GM19468 (cell line): ENCODE results near the gene KYNU.
A peak's percentile ranks its signal among the peaks of the same experiment; 100 is the strongest.
"Not testable (repeated sequence)": the region's sequence is repeated elsewhere in the genome, so short reads cannot be mapped to it uniquely, and the experiment has no call there.

ENCODE experiments used
- ATAC-seq: cut with Tn5 transposase; IDR thresholded peaks from one replicate; pipeline ENCODE4 v1.9.1; 2021; ENCODE audit warnings: mild to moderate bottlenecking, moderate library complexity, moderate number of reproducible peaks; ENCODE audit not compliant: unreplicated experiment; ENCODE audit errors: extremely low read depth

KYNU gene

GRCh38 chr2:142903726-142904125 is 26.3 kb downstream of the KYNU start:
- not testable (repeated sequence) for ATAC-seq

DNA sequence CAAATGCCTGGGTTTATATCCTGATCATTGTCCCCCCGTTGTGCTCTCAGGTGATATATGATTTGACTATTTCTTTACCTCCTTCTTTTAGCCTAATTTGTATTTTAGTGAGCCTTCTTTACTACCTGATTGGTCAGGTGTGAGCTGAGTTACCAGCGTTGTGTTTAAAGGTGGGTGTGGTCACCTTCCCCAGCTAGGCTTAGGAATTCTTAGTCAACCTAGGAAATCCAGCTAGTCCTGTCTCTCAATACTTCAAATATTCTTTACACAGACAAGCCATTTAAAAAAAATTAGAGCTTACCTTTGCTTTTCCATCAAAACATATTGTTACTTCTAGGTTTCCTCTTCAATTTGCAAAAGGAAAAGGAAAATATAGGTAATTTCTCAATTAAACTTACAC is 30.2 kb downstream of the KYNU start:
- ATAC-seq: no peak

DNA sequence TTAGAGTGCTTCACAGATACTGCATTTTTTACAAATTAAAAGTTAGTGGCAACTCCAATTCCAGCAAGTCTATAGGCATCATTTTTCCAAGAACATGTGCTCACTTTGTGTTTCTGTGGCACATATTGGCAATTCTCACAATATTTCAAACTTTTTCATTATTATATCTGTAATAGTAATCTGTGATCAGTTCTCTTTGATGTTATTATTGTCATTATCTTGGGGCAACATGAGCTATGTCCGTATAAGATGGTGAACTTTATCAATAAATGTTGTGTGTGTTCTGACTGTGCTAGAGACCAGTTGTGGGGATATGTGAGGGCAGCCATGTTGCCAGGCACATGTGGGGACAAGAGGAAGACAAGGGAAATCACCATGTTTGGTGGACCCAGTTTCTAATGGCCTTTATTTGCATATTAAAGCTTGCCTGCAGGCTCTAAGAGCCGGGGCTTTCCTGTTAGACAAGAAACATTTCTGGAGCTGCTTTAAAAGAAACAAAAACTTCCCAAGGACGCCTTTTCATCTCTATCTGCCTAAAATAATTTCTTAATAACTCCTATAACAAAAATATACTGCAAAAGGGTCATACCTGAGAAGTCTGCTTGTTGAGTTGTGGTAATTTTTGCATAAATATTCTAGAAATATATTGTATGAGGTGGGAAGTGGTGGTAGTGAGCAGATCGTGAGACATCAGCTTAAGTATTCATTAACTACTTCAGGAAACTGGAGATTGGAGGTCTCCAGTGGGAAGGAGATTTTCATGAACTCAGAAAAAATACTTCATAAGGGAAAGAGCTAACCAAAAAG is 37.2 kb downstream of the KYNU start:
- ATAC-seq: peak; percentile 99

DNA sequence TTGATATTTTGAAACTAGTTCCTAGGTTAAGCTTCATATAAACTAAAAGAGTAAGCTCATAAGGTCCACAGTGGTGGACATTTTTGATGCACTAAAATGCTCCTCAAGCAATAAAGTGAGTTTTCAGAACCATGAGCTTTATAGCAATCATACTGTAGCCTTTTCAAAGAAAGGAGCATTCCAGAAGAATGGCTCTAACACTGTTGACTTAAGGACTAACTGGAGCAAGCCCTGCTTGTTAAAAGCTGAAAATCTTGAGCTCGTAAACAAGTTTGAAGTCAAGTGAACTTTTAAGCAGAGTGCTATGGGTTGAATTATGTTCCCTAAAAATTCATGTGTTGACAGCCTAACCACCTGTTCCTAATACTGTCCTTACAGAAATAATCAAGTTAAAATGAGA is 38.0 kb downstream of the KYNU start:
- ATAC-seq: no peak

DNA sequence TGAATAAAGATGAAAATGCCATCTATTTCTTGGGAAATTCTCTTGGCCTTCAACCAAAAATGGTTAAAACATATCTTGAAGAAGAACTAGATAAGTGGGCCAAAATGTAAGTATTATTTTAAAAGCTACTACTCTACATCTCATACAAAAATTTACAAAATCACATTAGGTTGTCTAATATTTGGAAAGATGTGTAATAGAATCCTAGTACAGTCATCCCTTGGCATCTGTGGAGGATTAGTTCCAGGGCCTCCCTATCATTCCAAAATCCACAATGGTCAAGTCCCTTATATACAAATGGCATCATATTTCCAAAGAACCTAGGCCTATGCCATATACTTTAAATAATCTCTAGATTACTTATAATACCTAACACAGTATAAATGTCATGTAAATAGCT is 41.2 kb downstream of the KYNU start:
- no peak for ATAC-seq

GRCh38 chr2:142920571-142920970 is 43.1 kb downstream of the KYNU start:
- ATAC-seq: no peak

GRCh38 chr2:142926445-142926844 is 49.0 kb downstream of the KYNU start:
- ATAC-seq: no peak

DNA sequence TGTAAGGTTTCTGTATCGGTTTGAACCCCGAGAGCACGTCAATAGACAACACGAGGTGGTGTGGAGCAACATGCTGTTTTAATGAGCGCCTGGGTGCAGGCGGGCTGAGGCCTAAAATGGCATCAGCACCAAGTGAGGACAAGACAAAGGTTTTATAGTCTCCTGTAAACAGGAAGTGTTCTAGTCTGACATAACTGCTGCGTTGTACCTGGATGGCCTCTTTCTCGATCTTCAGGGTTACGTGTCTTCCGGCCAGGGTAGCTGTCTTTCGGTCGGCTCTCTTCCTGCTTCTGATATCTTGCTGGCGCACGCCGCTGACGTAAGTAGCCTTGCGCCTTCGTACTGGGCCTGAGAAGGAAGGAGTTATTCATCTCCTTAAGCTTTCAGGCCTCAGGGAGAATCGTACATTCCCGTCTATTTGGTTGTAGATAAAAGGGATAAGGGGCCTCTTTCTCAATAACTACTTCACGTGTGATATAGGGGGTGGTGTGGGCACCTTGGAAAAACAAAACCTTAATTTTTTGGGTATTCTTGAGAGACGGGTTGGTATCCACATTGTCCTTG is 53.5 kb downstream of the KYNU start:
- ATAC-seq: no peak

- ATAC-seq: no peak
Measured at GRCh38 chr2:142933916-142934315, 56.5 kb downstream of the KYNU start.

DNA sequence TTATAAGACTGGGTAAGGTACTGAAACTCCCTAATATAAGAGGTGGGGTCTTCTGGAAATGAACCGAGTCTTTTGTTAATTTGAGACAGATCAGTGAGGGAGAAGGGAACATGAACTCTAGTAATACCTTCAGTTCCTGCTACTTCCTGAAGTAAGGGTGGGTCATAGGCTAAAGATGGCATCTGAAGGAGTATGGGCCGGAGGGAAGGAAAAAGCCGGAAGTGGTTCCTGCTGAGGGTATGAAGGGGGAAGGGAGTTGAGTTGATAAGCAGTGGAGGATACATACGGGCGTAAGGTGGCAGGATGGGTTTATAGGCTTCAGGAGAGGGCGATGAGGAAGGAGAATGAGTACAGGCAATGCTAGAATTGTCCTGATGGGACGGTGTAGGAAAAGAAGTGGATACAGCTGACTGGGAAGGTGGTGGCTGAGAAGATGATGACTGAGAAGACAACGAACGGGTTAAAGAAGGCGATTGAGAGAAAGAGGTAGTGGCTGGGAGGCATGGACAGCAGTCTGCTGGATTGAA is 58.2 kb downstream of the KYNU start:
- ATAC-seq: no peak

DNA sequence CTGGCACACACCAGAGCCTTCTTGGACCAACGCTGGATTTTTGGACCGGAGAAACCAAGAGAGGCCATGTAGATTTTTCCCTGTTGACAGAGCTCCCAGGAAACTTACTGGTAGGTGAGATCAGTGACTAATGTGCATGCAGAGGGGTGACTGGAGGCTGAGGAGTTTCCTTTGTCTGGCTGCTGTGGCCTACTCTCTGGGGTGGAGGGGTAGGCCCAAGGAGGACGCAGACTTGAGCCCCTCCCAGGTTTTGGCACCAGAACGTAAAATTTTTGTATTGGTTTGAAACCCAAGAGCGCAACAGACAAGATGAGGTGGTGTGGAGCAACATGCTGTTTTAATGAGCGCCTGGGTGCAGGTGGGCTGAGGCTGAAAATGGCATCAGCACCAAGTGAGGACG is 59.2 kb downstream of the KYNU start:
- no peak for ATAC-seq

DNA sequence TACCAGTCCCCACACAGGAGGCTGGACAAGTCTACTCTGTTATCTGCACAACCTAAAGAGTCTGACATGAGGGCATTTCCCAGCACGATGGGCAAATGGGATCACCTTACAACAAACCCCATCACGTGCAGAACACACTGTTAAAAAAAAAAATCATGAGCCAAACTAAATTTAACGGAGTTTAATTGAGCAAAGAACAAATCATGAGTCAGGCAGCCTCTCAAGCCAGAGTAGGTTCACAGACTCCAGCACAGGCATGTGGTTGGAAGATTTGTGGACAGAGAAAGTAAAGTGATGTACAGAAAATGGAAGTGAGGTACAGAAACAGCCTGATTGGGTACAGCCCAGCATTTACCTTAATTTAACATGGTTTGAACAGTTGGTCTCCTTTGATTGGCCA is 59.9 kb downstream of the KYNU start:
- ATAC-seq: no peak

DNA sequence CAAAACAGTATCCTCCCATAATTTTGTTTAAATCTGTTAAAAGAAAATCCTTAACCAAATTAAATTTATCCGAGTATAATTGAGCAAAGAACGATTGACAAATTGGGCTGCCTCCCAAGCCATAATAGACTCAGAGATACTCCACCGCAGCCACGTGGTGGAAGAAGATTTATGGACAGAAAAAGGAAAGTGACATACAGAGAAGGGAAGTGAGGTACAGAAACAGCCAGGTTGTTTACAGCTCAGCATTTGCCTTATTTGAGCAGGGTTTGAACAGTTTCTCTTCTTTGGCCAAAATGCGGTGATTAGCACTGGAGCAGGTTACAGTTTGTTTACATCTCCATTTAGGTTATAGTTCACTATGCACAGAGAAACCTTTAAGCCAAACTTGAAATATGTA is 60.8 kb downstream of the KYNU start:
- no peak for ATAC-seq

GRCh38 chr2:142940606-142941223 is 63.3 kb downstream of the KYNU start:
- no peak for ATAC-seq

DNA sequence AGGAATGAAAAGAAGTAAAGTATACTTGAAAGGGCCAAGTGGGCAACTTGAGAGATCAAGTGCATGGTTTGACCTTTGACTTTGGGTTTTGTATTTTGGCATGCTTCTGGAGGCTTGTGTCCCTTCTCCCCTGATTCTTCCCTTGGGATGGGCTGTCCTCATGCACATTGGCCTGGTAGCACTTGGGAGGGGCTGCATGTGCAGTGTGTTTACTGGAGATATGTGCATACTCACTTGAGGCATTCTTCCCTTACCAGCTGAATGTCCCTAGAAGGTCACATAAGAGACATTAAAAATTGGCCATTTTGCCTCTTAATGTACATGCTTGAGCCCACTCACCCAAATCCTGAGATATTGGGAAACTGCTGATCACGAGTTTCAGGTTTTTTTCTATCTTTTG is 65.2 kb downstream of the KYNU start:
- no peak for ATAC-seq

- ATAC-seq: no peak
Measured at GRCh38 chr2:142944264-142944663, 66.8 kb downstream of the KYNU start.

- ATAC-seq: no peak
Measured at GRCh38 chr2:142944721-142945120, 67.3 kb downstream of the KYNU start.

GRCh38 chr2:142946941-142947340 is 69.5 kb downstream of the KYNU start:
- ATAC-seq: no peak

DNA sequence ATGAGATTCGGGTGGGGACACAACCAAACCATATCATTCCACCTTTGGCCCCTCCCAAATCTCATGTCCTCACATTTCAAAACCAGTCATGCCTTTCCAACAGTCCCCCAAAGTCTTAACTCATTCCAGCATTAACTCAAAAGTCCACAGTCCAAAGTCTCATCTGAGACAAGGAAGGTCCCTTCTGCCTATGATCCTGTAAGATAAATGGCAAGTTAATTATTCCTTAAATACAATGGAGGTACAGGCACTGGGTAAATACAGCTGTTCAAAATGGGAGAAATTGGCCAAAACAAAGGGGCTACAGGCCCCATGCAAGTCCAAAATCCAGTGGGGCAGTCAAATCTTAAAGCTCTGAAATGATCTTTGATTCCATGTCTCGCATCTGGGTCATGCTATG is 71.3 kb downstream of the KYNU start:
- not testable (repeated sequence) for ATAC-seq

DNA sequence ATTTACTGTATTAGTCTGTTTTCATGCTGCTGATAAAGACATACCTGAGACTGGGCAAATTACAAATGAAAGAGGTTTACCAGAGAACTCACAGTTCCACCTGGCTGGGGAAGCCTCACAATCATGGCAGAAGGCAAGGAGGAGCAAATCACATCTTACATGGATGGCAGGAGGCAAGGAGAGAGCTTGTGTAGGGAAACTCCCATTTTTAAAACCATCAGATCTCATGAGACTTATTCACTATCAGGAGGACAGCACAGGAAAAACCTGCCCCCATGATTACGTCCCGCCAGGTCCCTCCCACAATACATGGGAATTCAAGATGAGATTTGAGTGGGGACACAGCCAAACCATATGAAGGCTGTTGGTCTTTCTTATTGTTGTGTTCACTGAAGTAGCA is 72.9 kb downstream of the KYNU start:
- not testable (repeated sequence) for ATAC-seq
